Mesenchymal stem cell (in vitro differentiated cells and primary cell): ENCODE measurements around the gene STXBP2.
A peak's percentile ranks its signal among the peaks of the same experiment; 100 is the strongest.

Experiments used
- DNase-seq: peaks from one replicate; pipeline ENCODE4 v3.0.0-alpha.2; 2013
- H2AFZ ChIP-seq: one replicate; pipeline ENCODE4 v1.6.1; 2013; ENCODE audit warnings: low read depth, mild to moderate bottlenecking, control low read depth, inconsistent platforms, low read length, moderate library complexity
- H2AK5ac ChIP-seq: 2 replicates; pipeline ENCODE4 v1.6.1; 2013; ENCODE audit warnings: low read length, moderate library complexity, mild to moderate bottlenecking, inconsistent platforms; ENCODE audit not compliant: severe bottlenecking
- H2BK120ac ChIP-seq: one replicate; pipeline ENCODE4 v1.6.1; 2013; ENCODE audit warnings: low read depth, mild to moderate bottlenecking, inconsistent platforms, low read length, moderate library complexity
- H2BK12ac ChIP-seq, 2 experiments: one replicate each; pipeline ENCODE4 v1.6.1; 2013; ENCODE audit warnings: inconsistent platforms in 2 of 2, low read length in 2 of 2, mild to moderate bottlenecking in 2 of 2, moderate library complexity in 2 of 2, control low read depth in 1 of 2
- H2BK15ac ChIP-seq: one replicate; pipeline ENCODE4 v1.6.1; 2013; ENCODE audit warnings: mild to moderate bottlenecking, low read depth, inconsistent platforms; ENCODE audit not compliant: poor library complexity, severe bottlenecking
- H2BK5ac ChIP-seq: 2 replicates; pipeline ENCODE4 v1.6.1; 2013; ENCODE audit warnings: low read depth, mild to moderate bottlenecking, low read length, control low read depth, inconsistent platforms; ENCODE audit not compliant: poor library complexity, severe bottlenecking
- H3K14ac ChIP-seq, 2 experiments: one replicate each; pipeline ENCODE4 v1.6.1; 2013; ENCODE audit warnings: inconsistent platforms in 2 of 2, low read length in 2 of 2, control low read depth in 1 of 2, mild to moderate bottlenecking in 1 of 2, moderate library complexity in 1 of 2
- H3K18ac ChIP-seq, 2 experiments: one replicate each; pipeline ENCODE4 v1.6.1; 2013; ENCODE audit warnings: inconsistent platforms in 2 of 2, low read length in 2 of 2, control low read depth in 1 of 2, low read depth in 1 of 2, mild to moderate bottlenecking in 1 of 2
- H3K23ac ChIP-seq, 2 experiments: one replicate each; pipeline ENCODE4 v1.6.1; 2013; ENCODE audit warnings: inconsistent platforms in 2 of 2, low read length in 2 of 2, mild to moderate bottlenecking in 2 of 2, moderate library complexity in 2 of 2, control low read depth in 1 of 2
- H3K27ac ChIP-seq: 2 replicates; pipeline ENCODE4 v1.5.1; 2013; ENCODE audit warnings: mild to moderate bottlenecking, moderate library complexity, low read length, control low read depth, inconsistent platforms; ENCODE audit not compliant: poor library complexity, severe bottlenecking
- H3K27me3 ChIP-seq, 2 experiments: 2 replicates each; pipeline versions ENCODE4 v1.6.1 to v1.7.0; 2013; ENCODE audit warnings: low read length in 2 of 2, mild to moderate bottlenecking in 2 of 2, moderate library complexity in 2 of 2, control low read depth in 1 of 2, inconsistent platforms in 1 of 2; ENCODE audit not compliant: control insufficient read depth in 1 of 2, insufficient read depth in 1 of 2
- H3K36me3 ChIP-seq, 2 experiments: 2 replicates each; pipeline versions ENCODE4 v1.6.1 to v1.7.0; 2013; ENCODE audit warnings: low read length in 2 of 2, control low read depth in 1 of 2, inconsistent platforms in 1 of 2, low read depth in 1 of 2, mild to moderate bottlenecking in 1 of 2; ENCODE audit not compliant: insufficient read depth in 2 of 2, control insufficient read depth in 1 of 2
- H3K4ac ChIP-seq, 2 experiments: one replicate each; pipeline ENCODE4 v1.6.1; 2013; ENCODE audit warnings: inconsistent platforms in 2 of 2, low read length in 2 of 2, mild to moderate bottlenecking in 2 of 2, moderate library complexity in 2 of 2, control low read depth in 1 of 2, low read depth in 1 of 2
- H3K4me1 ChIP-seq: 2 replicates; pipeline ENCODE4 v1.6.1; 2013; ENCODE audit warnings: low read depth, low read length, control low read depth; ENCODE audit not compliant: control insufficient read depth, insufficient read depth
- H3K4me2 ChIP-seq: 2 replicates; pipeline ENCODE4 v1.6.1; 2013; ENCODE audit warnings: low read length, mild to moderate bottlenecking, inconsistent platforms; ENCODE audit not compliant: poor library complexity, severe bottlenecking
- H3K4me3 ChIP-seq, 2 experiments: 2 replicates each; pipeline versions ENCODE4 v1.5.1 to v1.7.0; 2013; ENCODE audit warnings: low read length in 2 of 2, mild to moderate bottlenecking in 2 of 2, control low read depth in 1 of 2, low read depth in 1 of 2; ENCODE audit not compliant: insufficient read depth in 1 of 2
- H3K79me1 ChIP-seq: replicated peaks from 2 replicates; pipeline ENCODE4 v1.6.1; 2013; ENCODE audit warnings: mild to moderate bottlenecking, control low read depth, low read length, inconsistent platforms; ENCODE audit not compliant: poor library complexity, severe bottlenecking
- H3K9ac ChIP-seq: 2 replicates; pipeline ENCODE4 v1.7.0; 2013; ENCODE audit warnings: mild to moderate bottlenecking, low read length, moderate library complexity
- H3K9me3 ChIP-seq: 2 replicates; pipeline ENCODE4 v1.7.0; 2013; ENCODE audit warnings: mild to moderate bottlenecking, low read length; ENCODE audit not compliant: control insufficient read depth
- H4K8ac ChIP-seq: one replicate; pipeline ENCODE4 v1.6.1; 2013; ENCODE audit warnings: inconsistent platforms, mild to moderate bottlenecking, low read length, moderate library complexity
- H4K91ac ChIP-seq: one replicate; pipeline ENCODE4 v1.6.1; 2013; ENCODE audit warnings: mild to moderate bottlenecking, low read length, inconsistent platforms
- WGBS: methylation state at CpG from one replicate; pipeline ENCODE4 v1.1.7; 2013; ENCODE audit warnings: mixed read lengths; 5-methylcytosine and 5-hydroxymethylcytosine counted together

Gene STXBP2

GRCh38 chr19:7676854-7677253 is 39.9 kb downstream of the STXBP2 start, which contains the start of gene MCEMP1:
MCEMP1 (plus strand) TSS chr19:7677090; CDS start chr19:7677121, 31 bp downstream.
- 62% methylated on average over 10 of the region's 10 CpGs for WGBS
- Histone ChIP-seq H2BK5ac (no peak within 1 kb of the TSS), H3K18ac (no peak within 1 kb of the TSS), H4K8ac (no peak within 1 kb of the TSS), H3K4ac (no peak within 1 kb of the TSS), H2BK12ac (peak within 1 kb of the TSS in 1 of 2 experiments; percentile 61), H3K23ac (no peak within 1 kb of the TSS), H3K4me1 (peaks cover 10% of the 10 kb centered on the region), H3K27ac (no peak within 1 kb of the TSS), H3K9me3 (peaks cover 5% of the 10 kb centered on the region), H3K14ac (no peak within 1 kb of the TSS), H3K79me1 (peaks cover 11% of the 10 kb centered on the region), H3K4me2 (no peak within 1 kb of the TSS), H3K9ac (no peak within 1 kb of the TSS), H4K91ac (no peak within 1 kb of the TSS), H2AFZ (no peak within 1 kb of the TSS), H3K27me3 (peaks cover 34 to 49% of the 10 kb centered on the region in 2 experiments), H2BK15ac (no peak within 1 kb of the TSS), H3K4me3 (no peak within 1 kb of the TSS), H2AK5ac (no peak within 1 kb of the TSS), H3K36me3 (peaks cover 0 to 1% of the 10 kb centered on the region in 2 experiments), H2BK120ac (no peak within 1 kb of the TSS)
- DNase-seq: no peak

- no peak overlapping the region for H2AFZ ChIP-seq
- no peak overlapping the region for H2BK120ac ChIP-seq
- DNase-seq: no peak
- H3K14ac ChIP-seq: no peak overlapping the region
- no peak overlapping the region for H2BK15ac ChIP-seq
- no peak overlapping the region for H2BK5ac ChIP-seq
- 40% methylated on average over 9 of the region's 12 CpGs for WGBS
- H3K23ac ChIP-seq: no peak overlapping the region
- peaks cover 7 to 10% of the 10 kb centered on the region in 2 experiments for H3K36me3 ChIP-seq
- peaks cover 20% of the 10 kb centered on the region for H3K79me1 ChIP-seq
- no peak overlapping the region for H3K4me2 ChIP-seq
- H3K4ac ChIP-seq: no peak overlapping the region
- H4K91ac ChIP-seq: no peak overlapping the region
- H4K8ac ChIP-seq: no peak overlapping the region
- no peak overlapping the region for H3K27ac ChIP-seq
- H3K9ac ChIP-seq: no peak overlapping the region
- H3K27me3 ChIP-seq: peaks cover 28 to 43% of the 10 kb centered on the region in 2 experiments
- H3K4me1 ChIP-seq: peaks cover 17% of the 10 kb centered on the region
- no peak overlapping the region for H3K4me3 ChIP-seq
- no peak overlapping the region for H2AK5ac ChIP-seq
- H3K18ac ChIP-seq: no peak overlapping the region
- H2BK12ac ChIP-seq: peak overlapping the region in 1 of 2 experiments; percentile 61
- peaks cover 3% of the 10 kb centered on the region for H3K9me3 ChIP-seq
Measured at GRCh38 chr19:7677669-7678311, 40.9 kb downstream of the STXBP2 start.

- H3K18ac ChIP-seq: no peak overlapping the region
- no peak overlapping the region for H2BK5ac ChIP-seq
- peak overlapping the region in 1 of 2 experiments; percentile 12 for H3K4me3 ChIP-seq
- H2AFZ ChIP-seq: no peak overlapping the region
- H3K14ac ChIP-seq: no peak overlapping the region
- no peak overlapping the region for H3K27ac ChIP-seq
- no peaks in the 10 kb centered on the region for H3K9me3 ChIP-seq
- H4K91ac ChIP-seq: no peak overlapping the region
- DNase-seq: peak; percentile 4
- H3K27me3 ChIP-seq: peaks cover 20 to 38% of the 10 kb centered on the region in 2 experiments
- H3K4me1 ChIP-seq: peaks cover 17% of the 10 kb centered on the region
- H2BK12ac ChIP-seq: no peak overlapping the region
- H2AK5ac ChIP-seq: no peak overlapping the region
- H3K23ac ChIP-seq: no peak overlapping the region
- H3K4me2 ChIP-seq: no peak overlapping the region
- no peak overlapping the region for H4K8ac ChIP-seq
- H3K4ac ChIP-seq: no peak overlapping the region
- peaks cover 22% of the 10 kb centered on the region for H3K79me1 ChIP-seq
- 64% methylated on average over 29 of the region's 30 CpGs for WGBS
- no peak overlapping the region for H2BK120ac ChIP-seq
- H2BK15ac ChIP-seq: no peak overlapping the region
- peaks cover 17 to 24% of the 10 kb centered on the region in 2 experiments for H3K36me3 ChIP-seq
- no peak overlapping the region for H3K9ac ChIP-seq
Measured at GRCh38 chr19:7678971-7679751, 42.3 kb downstream of the STXBP2 start.
